Panc1 (cell line): ENCODE results near the gene MGAT1. TPM values are rescaled to one million over a fixed set of nuclear protein-coding genes. Genes with fewer than 3 reads are reported as not detected.

Experiments used
- ATAC-seq: fragments of 200-7000 bp; cut with Tn5 transposase; 2 replicates; pipeline ENCODE4 v1.9.1; 2020; ENCODE audit warnings: mild to moderate bottlenecking, moderate library complexity
- BruUV-seq: library from RNA; stranded (reverse); fragments of 400-500 nt; replicated peaks from 2 replicates; lab custom pipeline; 2021; lab: Mats Ljungman, UMichigan
- CTCF ChIA-PET: fragments of 300-600 bp; sonication (Branson Sonifier 250); formaldehyde crosslinking; loops from one replicate; lab custom pipeline; 2022; ENCODE audit warnings: antibody characterized with exemption; lab: Charles Lee
- POLR2A ChIA-PET: fragments of 300-600 bp; sonication (Branson Sonifier 250); formaldehyde crosslinking; loops from one replicate; lab custom pipeline; 2022; ENCODE audit warnings: antibody characterized with exemption; lab: Charles Lee
- DNase-seq: peaks from one replicate; pipeline ENCODE4 v3.0.0-alpha.2; 2010; ENCODE audit warnings: low read depth, low spot score
- H3K27ac ChIP-seq: 2 replicates; pipeline ENCODE4 v1.5.1; 2011; ENCODE audit warnings: mild to moderate bottlenecking, low read length, inconsistent platforms
- H3K27me3 ChIP-seq: fragments of 200-500 bp; sonication (Bioruptor generic); 2 replicates; pipeline ENCODE4 v1.6.0; 2014; ENCODE audit warnings: low read length, inconsistent platforms; ENCODE audit not compliant: control insufficient read depth, insufficient read depth
- H3K36me3 ChIP-seq: fragments of 200-500 bp; sonication (Bioruptor generic); 2 replicates; pipeline ENCODE4 v1.5.1; 2014; ENCODE audit warnings: inconsistent platforms, mild to moderate bottlenecking, low read length, moderate library complexity; ENCODE audit not compliant: control insufficient read depth, insufficient read depth
- H3K4me1 ChIP-seq: 2 replicates; pipeline ENCODE4 v1.5.1; 2011; ENCODE audit warnings: inconsistent platforms, mild to moderate bottlenecking, low read length, moderate library complexity; ENCODE audit not compliant: control insufficient read depth, insufficient read depth
- H3K4me3 ChIP-seq, 2 experiments: 2 replicates each; pipeline ENCODE4 v1.5.1; 2011 to 2012; ENCODE audit warnings: low read depth in 2 of 2, low read length in 2 of 2, mild to moderate bottlenecking in 2 of 2, inconsistent platforms in 1 of 2, moderate library complexity in 1 of 2
- H3K9me3 ChIP-seq: fragments of 200-500 bp; sonication (Bioruptor generic); 2 replicates; pipeline ENCODE4 v1.5.1; 2014; ENCODE audit warnings: low read depth, mild to moderate bottlenecking, inconsistent platforms, low read length, moderate library complexity; ENCODE audit not compliant: control insufficient read depth, insufficient read depth
- POLR2AphosphoS5 ChIP-seq: IDR thresholded peaks from 2 replicates; pipeline ENCODE4 v1.6.1; 2012; ENCODE audit warnings: mild to moderate bottlenecking, low read depth, low read length, moderate library complexity
- SIN3A ChIP-seq: IDR thresholded peaks from 2 replicates; pipeline ENCODE4 v1.6.1; 2012; ENCODE audit warnings: low read depth, mild to moderate bottlenecking, low read length, moderate library complexity, borderline replicate concordance; ENCODE audit not compliant: insufficient read depth
- TCF7L2 ChIP-seq: IDR thresholded peaks from 2 replicates; pipeline ENCODE4 v1.6.1; 2011; ENCODE audit warnings: mild to moderate bottlenecking, low read depth, low read length, inconsistent platforms
- in situ Hi-C: cut with HindIII; loops from 2 replicates; pipeline ENCODE4 v1.10.0; 2016; ENCODE audit warnings: low sequenced_read_pairs, low pct_unique_long_range_greater_than_20kb
- intact Hi-C: fragments of 100-400 bp; cut with micrococcal nuclease; formaldehyde crosslinking; loops from one replicate; pipeline ENCODE4 v1.10.0; 2022; ENCODE audit not compliant: unreplicated experiment
- total RNA-seq: library from RNA; stranded (reverse); gene quantifications from one replicate; pipeline ENCODE4 v1.2.1, GENCODE V29; 2021; ENCODE audit not compliant: unreplicated experiment
- TF ChIP-seq, protein P1 (sequence below), 2 experiments: IDR thresholded peaks; 2 replicates each; pipeline ENCODE4 v1.6.1; 2011 to 2012; ENCODE audit warnings: low read depth in 2 of 2, control low read depth in 1 of 2, low read length in 1 of 2, mild to moderate bottlenecking in 1 of 2, moderate library complexity in 1 of 2; ENCODE audit not compliant: insufficient read depth in 1 of 2
- TF ChIP-seq, protein P2 (sequence below): fragments of 450-650 bp; IDR thresholded peaks from 2 replicates; pipeline ENCODE4 v1.5.1; 2017; ENCODE audit warnings: mild to moderate bottlenecking

MGAT1 gene
- total RNA-seq, 1 experiment from 2014 or later: 113 TPM

DNA sequence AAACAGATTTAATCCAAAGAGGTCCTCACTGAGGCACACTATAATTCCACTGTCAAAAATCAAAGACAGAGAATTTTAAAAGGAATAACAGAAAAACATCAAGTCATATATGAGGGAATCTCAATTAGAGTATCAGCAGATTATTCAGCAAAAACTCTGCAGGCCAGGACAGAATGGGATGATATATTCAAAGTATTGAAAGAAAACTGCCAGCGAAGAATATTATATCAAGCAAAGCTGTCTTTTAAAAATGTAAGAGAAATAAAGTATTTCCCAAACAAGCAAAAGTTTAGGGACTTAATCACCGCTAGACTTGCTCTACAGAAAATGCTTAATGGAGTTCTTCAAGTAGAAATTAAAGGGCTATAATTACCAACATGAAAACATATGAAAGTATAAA, 47.0 kb downstream of the MGAT1 start:
- intact Hi-C loops (no loop called here), in situ Hi-C loops (no loop called here)
- no peaks in the 10 kb centered on the region for H3K36me3 ChIP-seq
- no TSS peak for BruUV-seq
- H3K27me3 ChIP-seq: peaks cover 2% of the 10 kb centered on the region; the same call in 1 of the 2 replicates
- ATAC-seq: no peak
- ChIA-PET POLR2A (no interaction called here), CTCF (no interaction called here)
- TF ChIP-seq TCF7L2: no peak
- no peak for TF ChIP-seq SIN3A
- TF ChIP-seq, protein P1, sequence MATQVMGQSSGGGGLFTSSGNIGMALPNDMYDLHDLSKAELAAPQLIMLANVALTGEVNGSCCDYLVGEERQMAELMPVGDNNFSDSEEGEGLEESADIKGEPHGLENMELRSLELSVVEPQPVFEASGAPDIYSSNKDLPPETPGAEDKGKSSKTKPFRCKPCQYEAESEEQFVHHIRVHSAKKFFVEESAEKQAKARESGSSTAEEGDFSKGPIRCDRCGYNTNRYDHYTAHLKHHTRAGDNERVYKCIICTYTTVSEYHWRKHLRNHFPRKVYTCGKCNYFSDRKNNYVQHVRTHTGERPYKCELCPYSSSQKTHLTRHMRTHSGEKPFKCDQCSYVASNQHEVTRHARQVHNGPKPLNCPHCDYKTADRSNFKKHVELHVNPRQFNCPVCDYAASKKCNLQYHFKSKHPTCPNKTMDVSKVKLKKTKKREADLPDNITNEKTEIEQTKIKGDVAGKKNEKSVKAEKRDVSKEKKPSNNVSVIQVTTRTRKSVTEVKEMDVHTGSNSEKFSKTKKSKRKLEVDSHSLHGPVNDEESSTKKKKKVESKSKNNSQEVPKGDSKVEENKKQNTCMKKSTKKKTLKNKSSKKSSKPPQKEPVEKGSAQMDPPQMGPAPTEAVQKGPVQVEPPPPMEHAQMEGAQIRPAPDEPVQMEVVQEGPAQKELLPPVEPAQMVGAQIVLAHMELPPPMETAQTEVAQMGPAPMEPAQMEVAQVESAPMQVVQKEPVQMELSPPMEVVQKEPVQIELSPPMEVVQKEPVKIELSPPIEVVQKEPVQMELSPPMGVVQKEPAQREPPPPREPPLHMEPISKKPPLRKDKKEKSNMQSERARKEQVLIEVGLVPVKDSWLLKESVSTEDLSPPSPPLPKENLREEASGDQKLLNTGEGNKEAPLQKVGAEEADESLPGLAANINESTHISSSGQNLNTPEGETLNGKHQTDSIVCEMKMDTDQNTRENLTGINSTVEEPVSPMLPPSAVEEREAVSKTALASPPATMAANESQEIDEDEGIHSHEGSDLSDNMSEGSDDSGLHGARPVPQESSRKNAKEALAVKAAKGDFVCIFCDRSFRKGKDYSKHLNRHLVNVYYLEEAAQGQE (IDR thresholded peaks at IDR 0.05; ENCODE audit: insufficient read depth in 1 of 2, low read depth in 2 of 2, low read length in 1 of 2): no peak
- TF ChIP-seq POLR2AphosphoS5: no peak
- TF ChIP-seq, protein P2, sequence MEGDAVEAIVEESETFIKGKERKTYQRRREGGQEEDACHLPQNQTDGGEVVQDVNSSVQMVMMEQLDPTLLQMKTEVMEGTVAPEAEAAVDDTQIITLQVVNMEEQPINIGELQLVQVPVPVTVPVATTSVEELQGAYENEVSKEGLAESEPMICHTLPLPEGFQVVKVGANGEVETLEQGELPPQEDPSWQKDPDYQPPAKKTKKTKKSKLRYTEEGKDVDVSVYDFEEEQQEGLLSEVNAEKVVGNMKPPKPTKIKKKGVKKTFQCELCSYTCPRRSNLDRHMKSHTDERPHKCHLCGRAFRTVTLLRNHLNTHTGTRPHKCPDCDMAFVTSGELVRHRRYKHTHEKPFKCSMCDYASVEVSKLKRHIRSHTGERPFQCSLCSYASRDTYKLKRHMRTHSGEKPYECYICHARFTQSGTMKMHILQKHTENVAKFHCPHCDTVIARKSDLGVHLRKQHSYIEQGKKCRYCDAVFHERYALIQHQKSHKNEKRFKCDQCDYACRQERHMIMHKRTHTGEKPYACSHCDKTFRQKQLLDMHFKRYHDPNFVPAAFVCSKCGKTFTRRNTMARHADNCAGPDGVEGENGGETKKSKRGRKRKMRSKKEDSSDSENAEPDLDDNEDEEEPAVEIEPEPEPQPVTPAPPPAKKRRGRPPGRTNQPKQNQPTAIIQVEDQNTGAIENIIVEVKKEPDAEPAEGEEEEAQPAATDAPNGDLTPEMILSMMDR: no peak
- no peak overlapping the region for H3K4me3 ChIP-seq
- no peak for DNase-seq
- H3K9me3 ChIP-seq: peaks cover 5% of the 10 kb centered on the region; the same call in 1 of the 2 replicates
- H3K4me1 ChIP-seq: no peaks in the 10 kb centered on the region
- no peak overlapping the region for H3K27ac ChIP-seq

DNA sequence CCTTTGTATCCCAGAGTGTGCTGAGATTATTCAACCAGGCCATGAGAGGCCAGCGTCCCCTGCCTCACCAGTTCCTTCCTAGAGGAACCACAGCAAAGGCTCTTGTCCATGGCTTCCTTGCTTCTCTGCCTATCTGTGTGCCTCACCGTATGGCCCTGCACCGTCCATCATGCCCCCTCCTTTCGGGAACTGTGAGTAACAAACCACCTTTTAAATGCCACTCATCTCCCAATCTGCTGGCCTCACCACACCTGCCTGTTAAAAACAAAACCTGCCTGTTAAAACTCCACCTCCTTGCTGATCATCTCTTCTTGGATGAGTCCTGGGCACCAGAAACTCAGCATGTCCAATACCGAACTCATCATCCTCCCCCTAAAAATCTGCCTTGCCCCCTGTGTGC, 58.4 kb downstream of the MGAT1 start:
- no TSS peak for BruUV-seq
- ChIA-PET POLR2A (no interaction called here), CTCF (no interaction called here)
- DNase-seq (no peak), ATAC-seq (no peak)
- H3K36me3 ChIP-seq: no peaks in the 10 kb centered on the region
- no peaks in the 10 kb centered on the region for H3K4me1 ChIP-seq
- TF ChIP-seq, protein P1 (IDR thresholded peaks at IDR 0.05; ENCODE audit: insufficient read depth in 1 of 2, low read depth in 2 of 2, low read length in 1 of 2): no peak
- TF ChIP-seq POLR2AphosphoS5: no peak
- TF ChIP-seq TCF7L2: no peak
- TF ChIP-seq, protein P2: no peak
- TF ChIP-seq SIN3A: no peak
- peaks cover 43% of the 10 kb centered on the region for H3K27me3 ChIP-seq
- intact Hi-C loops (no loop called here), in situ Hi-C loops (no loop called here)
- H3K27ac ChIP-seq: no peak overlapping the region
- no peaks in the 10 kb centered on the region for H3K9me3 ChIP-seq
- no peak overlapping the region for H3K4me3 ChIP-seq
